HepG2 (cell line): ENCODE data around the gene CAMTA1. TPM values are rescaled to one million over a fixed set of nuclear protein-coding genes. Genes with fewer than 3 reads are reported as not detected.

Experiments used
- ATAC-seq: fragments of 200-7000 bp; cut with Tn5 transposase; 3 replicates; pipeline ENCODE4 v1.9.1; 2020; ENCODE audit warnings: mild to moderate bottlenecking, moderate library complexity
- BruUV-seq: library from RNA; stranded (reverse); fragments of 400-500 nt; replicated peaks from 2 replicates; lab custom pipeline; 2021; lab: Mats Ljungman, UMichigan
- CTCF ChIA-PET: fragments of 300-600 bp; formaldehyde crosslinking; extraction: SDS; loops from one replicate; lab custom pipeline; 2021; ENCODE audit warnings: low total read pairs, inconsistent platforms, low intra/inter-chr PET ratio; lab: Yijun Ruan, JAX
- POLR2A ChIA-PET: fragments of 350-600 bp; sonication (Branson Sonifier 250); formaldehyde crosslinking; loops from one replicate; lab custom pipeline; 2020; ENCODE audit warnings: antibody characterized with exemption, inconsistent platforms; lab: Yijun Ruan, JAX
- DNase-seq: peaks from one replicate; pipeline ENCODE4 v3.0.0-alpha.2; 2015; ENCODE audit warnings: low spot score
- FAIRE-seq: peaks from 3 replicates; lab custom pipeline; 2011; peaks lifted over from hg19 to GRCh38; lab: Jason Lieb, UNC
- H2AFZ ChIP-seq: one replicate; pipeline ENCODE4 v1.6.1; 2011; ENCODE audit warnings: low read length, inconsistent platforms
- H3K27ac ChIP-seq: fragments of 300-600 bp; 3 replicates; pipeline ENCODE4 v1.8.0; 2011; ENCODE audit warnings: mixed run types, mild to moderate bottlenecking, mixed read lengths, low read length, inconsistent platforms; ENCODE audit not compliant: insufficient read depth; ENCODE audit errors: extremely low read length
- H3K27me3 ChIP-seq, 2 experiments: fragments of 200-600 bp in 1 of 2; 2 replicates in 1 of 2; 3 replicates in 1 of 2; pipeline versions ENCODE4 v1.6.0 to v1.8.0; 2011; ENCODE audit warnings: low read length in 2 of 2, mild to moderate bottlenecking in 2 of 2, moderate library complexity in 2 of 2, inconsistent platforms in 1 of 2; ENCODE audit not compliant: insufficient read depth in 2 of 2, control insufficient read depth in 1 of 2
- H3K36me3 ChIP-seq, 2 experiments: fragments of 200-600 bp in 1 of 2; replicated peaks in 1 of 2; 2 replicates in 1 of 2; 3 replicates in 1 of 2; pipeline versions ENCODE4 v1.5.1 to v1.8.0; 2011; ENCODE audit warnings: low read length in 2 of 2, inconsistent platforms in 1 of 2; ENCODE audit not compliant: insufficient read depth in 2 of 2, control insufficient read depth in 1 of 2
- H3K4me1 ChIP-seq: 2 replicates; pipeline ENCODE4 v1.5.1; 2012; ENCODE audit warnings: low read length, inconsistent platforms; ENCODE audit not compliant: insufficient read depth
- H3K4me2 ChIP-seq: 2 replicates; pipeline ENCODE4 v1.6.0; 2011; ENCODE audit warnings: low read depth, low read length, inconsistent platforms
- H3K4me3 ChIP-seq, 3 experiments: fragments of 200-600 bp in 1 of 3; sonication (generic), shearing (Covaris generic) in 1 of 3; replicated peaks in 1 of 3; 2 replicates each; pipeline ENCODE4 v1.5.1; 2011 to 2016; ENCODE audit warnings: low read length in 3 of 3, inconsistent platforms in 2 of 3, low read depth in 2 of 3, mild to moderate bottlenecking in 2 of 3, control low read depth in 1 of 3, mixed read lengths in 1 of 3; ENCODE audit not compliant: insufficient read depth in 1 of 3
- H3K79me2 ChIP-seq: one replicate; pipeline ENCODE4 v1.6.1; 2011; ENCODE audit warnings: low read length, inconsistent platforms; ENCODE audit not compliant: insufficient read depth
- H3K9ac ChIP-seq: 2 replicates; pipeline ENCODE4 v1.6.0; 2011; ENCODE audit warnings: mild to moderate bottlenecking, low read depth, low read length, inconsistent platforms; ENCODE audit not compliant: insufficient read depth
- H3K9me3 ChIP-seq: 2 replicates; pipeline ENCODE4 v1.5.1; 2012; ENCODE audit warnings: mild to moderate bottlenecking, low read length
- H4K20me1 ChIP-seq: 2 replicates; pipeline ENCODE4 v1.6.0; 2011; ENCODE audit warnings: inconsistent platforms, mild to moderate bottlenecking, low read length, moderate library complexity; ENCODE audit not compliant: insufficient read depth
- AGO1 ChIP-seq: fragments of 200-400 bp; formaldehyde crosslinking; IDR thresholded peaks from 2 replicates; pipeline ENCODE4 v1.6.1; 2017; ENCODE audit warnings: mild to moderate bottlenecking, low read depth, low read length, moderate library complexity; ENCODE audit not compliant: poor library complexity, severe bottlenecking
- ATF3 ChIP-seq: sonication (generic); formaldehyde crosslinking; IDR thresholded peaks from 2 replicates; pipeline ENCODE4 v1.4.0; 2020; ENCODE audit warnings: missing genetic modification reagents
- FOXP4 ChIP-seq: sonication (generic); formaldehyde crosslinking; IDR thresholded peaks from 2 replicates; pipeline ENCODE4 v1.4.0; 2020; ENCODE audit warnings: missing genetic modification reagents
- NPAS2 ChIP-seq: sonication (generic); formaldehyde crosslinking; IDR thresholded peaks from 2 replicates; pipeline ENCODE4 v1.8.0; 2022; ENCODE audit warnings: mild to moderate bottlenecking, missing genetic modification reagents, borderline replicate concordance
- PITX1 ChIP-seq: sonication (generic); formaldehyde crosslinking; IDR thresholded peaks from 2 replicates; pipeline ENCODE4 v1.5.1; 2020; ENCODE audit warnings: mild to moderate bottlenecking, missing genetic modification reagents
- POLR2G ChIP-seq: fragments of 200-400 bp; formaldehyde crosslinking; IDR thresholded peaks from 2 replicates; pipeline ENCODE4 v1.6.1; 2018; ENCODE audit warnings: mild to moderate bottlenecking, low read depth, low read length, moderate library complexity
- PTBP1 ChIP-seq: fragments of 200-400 bp; formaldehyde crosslinking; IDR thresholded peaks from 2 replicates; pipeline ENCODE4 v1.6.1; 2018; ENCODE audit warnings: low read length, low read depth; ENCODE audit not compliant: poor library complexity, severe bottlenecking
- ZBTB14 ChIP-seq: sonication (generic); formaldehyde crosslinking; IDR thresholded peaks from 2 replicates; pipeline ENCODE4 v1.4.0; 2020; ENCODE audit warnings: missing genetic modification reagents
- ZNF263 ChIP-seq: sonication (generic); formaldehyde crosslinking; IDR thresholded peaks from 2 replicates; pipeline ENCODE4 v1.4.0; 2020; ENCODE audit warnings: missing genetic modification reagents
- ZNF614 ChIP-seq: IDR thresholded peaks from 2 replicates; pipeline ENCODE4 v1.6.1; 2018; ENCODE audit warnings: missing biosample characterization, missing genetic modification reagents, inconsistent platforms, borderline replicate concordance
- ZSCAN30 ChIP-seq: sonication (generic); formaldehyde crosslinking; IDR thresholded peaks from 2 replicates; pipeline ENCODE4 v1.5.0; 2020; ENCODE audit warnings: mild to moderate bottlenecking, missing genetic modification reagents
- in situ Hi-C: cut with HindIII; loops from 2 replicates; pipeline ENCODE4 v1.10.0; 2017; ENCODE audit warnings: low pct_unique_long_range_greater_than_20kb; ENCODE audit not compliant: extremely low pct_ligation_motif_present
- intact Hi-C: fragments of 100-400 bp; cut with micrococcal nuclease; formaldehyde crosslinking; loops from one replicate; pipeline ENCODE4 v1.10.0; 2022; ENCODE audit not compliant: unreplicated experiment
- polyA plus RNA-seq, 8 experiments: library from polyadenylated mRNA; depleted of rRNA in 3 of 8; stranded (reverse) in 7 of 8; unstranded in 1 of 8; fragments of >200 nt; fragmentation: Illumina TruSeq in 4 of 8; extraction: Trizol in 4 of 8; gene quantifications; 2 replicates each; pipeline versions ENCODE4 v1.2.1 to v1.2.3, GENCODE V29; 2011 to 2016; ENCODE audit warnings: low read depth in 4 of 8, missing spikeins in 1 of 8, mixed read lengths in 1 of 8; ENCODE audit not compliant: insufficient read depth in 1 of 8
- total RNA-seq, 5 experiments: library from RNA; depleted of rRNA; stranded (reverse); fragments of >200 nt; fragmentation: Illumina TruSeq; extraction: Trizol; gene quantifications; 2 replicates each; pipeline ENCODE4 v1.2.3, GENCODE V29; 2016; ENCODE audit warnings: low read depth in 1 of 5
- TF ChIP-seq, protein P1 (sequence below): sonication (generic); formaldehyde crosslinking; IDR thresholded peaks from 2 replicates; pipeline ENCODE4 v1.5.1; 2020; ENCODE audit warnings: missing genetic modification reagents, mild to moderate bottlenecking, borderline replicate concordance
- TF ChIP-seq, protein P2 (sequence below): sonication (generic); formaldehyde crosslinking; IDR thresholded peaks from 2 replicates; pipeline ENCODE4 v1.8.1; 2023; ENCODE audit warnings: missing genetic modification reagents, inconsistent platforms, borderline replicate concordance
- TF ChIP-seq, protein P3 (sequence below): sonication (generic); formaldehyde crosslinking; IDR thresholded peaks from 2 replicates; pipeline ENCODE4 v1.5.0; 2020; ENCODE audit warnings: missing genetic modification reagents
- TF ChIP-seq, protein P4 (sequence below): IDR thresholded peaks from 2 replicates; pipeline ENCODE4 v1.6.1; 2016; ENCODE audit warnings: missing genetic modification reagents, missing compliant biosample characterization

Gene CAMTA1
- total and polyA plus RNA-seq, 2 of the 13 experiments (the other 11 are each of a cell fraction or from before 2014, with no cell fraction given), result 25.0 to 36.4 TPM

GRCh38 chr1:7268983-7269382 lies 483.7 kb downstream of the CAMTA1 start:
- Histone ChIP-seq H3K36me3 (no peaks in the 10 kb centered on the region), H3K9ac (no peak overlapping the region), H3K9me3 (peaks cover 16% of the 10 kb centered on the region), H3K27ac (no peak overlapping the region), H3K27me3 (no peaks in the 10 kb centered on the region; a peak in 1 of 5 replicates), H3K4me2 (no peak overlapping the region), H3K79me2 (no peaks in the 10 kb centered on the region), H3K4me1 (peaks cover 19% of the 10 kb centered on the region), H4K20me1 (no peaks in the 10 kb centered on the region), H3K4me3 (no peak overlapping the region), H2AFZ (no peak overlapping the region)
- ATAC-seq (no peak), FAIRE-seq (no peak), DNase-seq (no peak)
- ChIA-PET POLR2A (no interaction called here), CTCF (no interaction called here)
- in situ Hi-C loops, result no loop called here
- intact Hi-C loops, result no loop called here
- BruUV-seq, result no TSS peak
- TF ChIP-seq AGO1 (no peak), POLR2G (no peak), ATF3 (no peak), FOXP4 (CRISPR knock-in tag) (no peak), ZNF263 (CRISPR knock-in tag) (no peak), ZNF614 (CRISPR knock-in tag) (no peak), ZBTB14 (CRISPR knock-in tag) (no peak), PTBP1 (no peak), PITX1 (CRISPR knock-in tag) (no peak), NPAS2 (CRISPR knock-in tag) (no peak), ZSCAN30 (CRISPR knock-in tag) (no peak)
- TF ChIP-seq, protein P1, sequence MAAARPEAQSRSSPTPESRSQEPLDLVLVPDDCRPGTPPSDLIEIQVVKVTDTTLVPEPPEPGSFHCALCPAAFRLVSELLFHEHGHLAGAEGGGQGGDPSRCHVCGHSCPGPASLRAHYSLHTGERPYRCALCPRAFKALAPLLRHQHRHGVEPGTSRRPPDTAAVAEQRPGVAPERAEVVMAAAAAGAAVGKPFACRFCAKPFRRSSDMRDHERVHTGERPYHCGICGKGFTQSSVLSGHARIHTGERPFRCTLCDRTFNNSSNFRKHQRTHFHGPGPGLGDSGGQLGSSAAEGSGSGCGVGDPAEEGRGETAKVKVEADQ (CRISPR knock-in tag), result no peak
- TF ChIP-seq, protein P2, sequence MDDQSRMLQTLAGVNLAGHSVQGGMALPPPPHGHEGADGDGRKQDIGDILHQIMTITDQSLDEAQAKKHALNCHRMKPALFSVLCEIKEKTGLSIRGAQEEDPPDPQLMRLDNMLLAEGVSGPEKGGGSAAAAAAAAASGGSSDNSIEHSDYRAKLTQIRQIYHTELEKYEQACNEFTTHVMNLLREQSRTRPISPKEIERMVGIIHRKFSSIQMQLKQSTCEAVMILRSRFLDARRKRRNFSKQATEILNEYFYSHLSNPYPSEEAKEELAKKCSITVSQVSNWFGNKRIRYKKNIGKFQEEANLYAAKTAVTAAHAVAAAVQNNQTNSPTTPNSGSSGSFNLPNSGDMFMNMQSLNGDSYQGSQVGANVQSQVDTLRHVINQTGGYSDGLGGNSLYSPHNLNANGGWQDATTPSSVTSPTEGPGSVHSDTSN (CRISPR knock-in tag), result no peak
- TF ChIP-seq, protein P3, sequence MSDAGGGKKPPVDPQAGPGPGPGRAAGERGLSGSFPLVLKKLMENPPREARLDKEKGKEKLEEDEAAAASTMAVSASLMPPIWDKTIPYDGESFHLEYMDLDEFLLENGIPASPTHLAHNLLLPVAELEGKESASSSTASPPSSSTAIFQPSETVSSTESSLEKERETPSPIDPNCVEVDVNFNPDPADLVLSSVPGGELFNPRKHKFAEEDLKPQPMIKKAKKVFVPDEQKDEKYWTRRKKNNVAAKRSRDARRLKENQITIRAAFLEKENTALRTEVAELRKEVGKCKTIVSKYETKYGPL (CRISPR knock-in tag), result no peak
- TF ChIP-seq, protein P4, sequence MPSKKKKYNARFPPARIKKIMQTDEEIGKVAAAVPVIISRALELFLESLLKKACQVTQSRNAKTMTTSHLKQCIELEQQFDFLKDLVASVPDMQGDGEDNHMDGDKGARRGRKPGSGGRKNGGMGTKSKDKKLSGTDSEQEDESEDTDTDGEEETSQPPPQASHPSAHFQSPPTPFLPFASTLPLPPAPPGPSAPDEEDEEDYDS (CRISPR knock-in tag), result no peak
